K562 (cell line): ENCODE data around the gene RDH13. TPM values are rescaled to one million over a fixed set of nuclear protein-coding genes. Genes with fewer than 3 reads are reported as not detected.
A peak's percentile ranks its signal among the peaks of the same experiment; 100 is the strongest.

Experiments
- ATF1 ChIP-seq, 2 experiments: fragments of 450-650 bp in 1 of 2; IDR thresholded peaks; 2 replicates each; pipeline ENCODE4 v1.6.1; 2016; ENCODE audit warnings: missing compliant biosample characterization in 1 of 2, missing genetic modification characterization in 1 of 2
- CBFB ChIP-seq: sonication (generic); formaldehyde crosslinking; IDR thresholded peaks from 2 replicates; pipeline ENCODE4 v1.4.0; 2020; ENCODE audit warnings: mild to moderate bottlenecking, missing genetic modification reagents
- DNMT1 ChIP-seq: fragments of 450-650 bp; IDR thresholded peaks from 2 replicates; pipeline ENCODE4 v1.6.1; 2016; ENCODE audit warnings: antibody characterized with exemption, mild to moderate bottlenecking
- E2F4 ChIP-seq: sonication (generic); formaldehyde crosslinking; IDR thresholded peaks from 2 replicates; pipeline ENCODE4 v1.8.0; 2022; ENCODE audit warnings: mild to moderate bottlenecking, low read depth, missing genetic modification reagents
- ELF4 ChIP-seq: fragments of 450-650 bp; formaldehyde crosslinking; IDR thresholded peaks from 2 replicates; pipeline ENCODE4 v1.4.0; 2022; ENCODE audit warnings: missing genetic modification characterization
- LEF1 ChIP-seq: fragments of 450-650 bp; IDR thresholded peaks from 2 replicates; pipeline ENCODE4 v1.6.1; 2016; ENCODE audit warnings: mild to moderate bottlenecking
- RFX7 ChIP-seq: fragments of 250-450 bp; sonication (Bioruptor Pico); IDR thresholded peaks from 2 replicates; pipeline ENCODE4 v1.5.1; 2021; ENCODE audit warnings: mild to moderate bottlenecking
- SOX6 ChIP-seq: fragments of 450-650 bp; IDR thresholded peaks from 2 replicates; pipeline ENCODE4 v1.6.1; 2014; ENCODE audit warnings: mild to moderate bottlenecking
- ZNF140 ChIP-seq: fragments of 250-450 bp; sonication (Bioruptor Pico); IDR thresholded peaks from 2 replicates; pipeline ENCODE4 v1.8.0; 2021; ENCODE audit warnings: moderate library complexity, mild to moderate bottlenecking, inconsistent platforms
- ZNF318 ChIP-seq, 2 experiments: fragments of 450-650 bp; IDR thresholded peaks; 2 replicates each; pipeline ENCODE4 v1.6.1; 2016; ENCODE audit warnings: mild to moderate bottlenecking in 2 of 2, borderline replicate concordance in 1 of 2, low read depth in 1 of 2, moderate library complexity in 1 of 2
- ZNF764 ChIP-seq: fragments of 250-450 bp; sonication (Bioruptor Pico); IDR thresholded peaks from 2 replicates; pipeline ENCODE4 v1.4.0; 2020; ENCODE audit warnings: low read depth, mild to moderate bottlenecking, moderate library complexity
- ZNF780A ChIP-seq: fragments of 250-450 bp; sonication (Bioruptor Pico); IDR thresholded peaks from 2 replicates; pipeline ENCODE4 v1.5.0; 2021; ENCODE audit warnings: mild to moderate bottlenecking
- polyA plus RNA-seq, 8 experiments: library from polyadenylated mRNA; depleted of rRNA in 4 of 8; stranded (reverse) in 5 of 8; unstranded in 3 of 8; fragments of >200 nt; fragmentation: Nextera tagmentation in 2 of 8; fragmentation: Illumina TruSeq in 1 of 8; extraction: Ambion mirVana in 2 of 8; extraction: Trizol in 1 of 8; gene quantifications; 2 replicates each; pipeline versions ENCODE4 v1.2.1 to v1.2.3, GENCODE V29; 2011 to 2014; ENCODE audit warnings: inconsistent platforms in 1 of 8, missing spikeins in 1 of 8
- total RNA-seq, 7 experiments: library from RNA; depleted of rRNA in 6 of 7; stranded (reverse); fragments of >200 nt in 6 of 7; fragmentation: Illumina TruSeq in 2 of 7; extraction: Trizol in 2 of 7; gene quantifications; 2 replicates each; pipeline versions ENCODE4 v1.2.1 to v1.2.3, GENCODE V29; 2011 to 2021; ENCODE audit warnings: low replicate concordance in 1 of 7
- TF ChIP-seq, protein P1 (sequence below), 3 experiments: IDR thresholded peaks in 2 of 3; conservative IDR thresholded peaks in 1 of 3; 2 replicates each; pipeline ENCODE4 v1.5.1; 2011 to 2012; ENCODE audit warnings: low read length in 3 of 3, mild to moderate bottlenecking in 3 of 3, control low read depth in 2 of 3, improper control_type of control experiment in 1 of 3, inconsistent platforms in 1 of 3, low read depth in 1 of 3, mixed read lengths in 1 of 3, moderate library complexity in 1 of 3; ENCODE audit not compliant: insufficient read depth in 2 of 3
- TF ChIP-seq, protein P2 (sequence below): fragments of 200-800 bp; sonication (Bioruptor generic); IDR thresholded peaks from 2 replicates; pipeline ENCODE4 v1.6.1; 2017; ENCODE audit warnings: missing genetic modification characterization, missing compliant biosample characterization

Gene RDH13
- total and polyA plus RNA-seq, 9 of the 15 experiments (the other 6 are each of a cell fraction or from before 2014, with no cell fraction given), result 7.5 to 70.3 (median 39.5) TPM

- TF ChIP-seq, protein P1, sequence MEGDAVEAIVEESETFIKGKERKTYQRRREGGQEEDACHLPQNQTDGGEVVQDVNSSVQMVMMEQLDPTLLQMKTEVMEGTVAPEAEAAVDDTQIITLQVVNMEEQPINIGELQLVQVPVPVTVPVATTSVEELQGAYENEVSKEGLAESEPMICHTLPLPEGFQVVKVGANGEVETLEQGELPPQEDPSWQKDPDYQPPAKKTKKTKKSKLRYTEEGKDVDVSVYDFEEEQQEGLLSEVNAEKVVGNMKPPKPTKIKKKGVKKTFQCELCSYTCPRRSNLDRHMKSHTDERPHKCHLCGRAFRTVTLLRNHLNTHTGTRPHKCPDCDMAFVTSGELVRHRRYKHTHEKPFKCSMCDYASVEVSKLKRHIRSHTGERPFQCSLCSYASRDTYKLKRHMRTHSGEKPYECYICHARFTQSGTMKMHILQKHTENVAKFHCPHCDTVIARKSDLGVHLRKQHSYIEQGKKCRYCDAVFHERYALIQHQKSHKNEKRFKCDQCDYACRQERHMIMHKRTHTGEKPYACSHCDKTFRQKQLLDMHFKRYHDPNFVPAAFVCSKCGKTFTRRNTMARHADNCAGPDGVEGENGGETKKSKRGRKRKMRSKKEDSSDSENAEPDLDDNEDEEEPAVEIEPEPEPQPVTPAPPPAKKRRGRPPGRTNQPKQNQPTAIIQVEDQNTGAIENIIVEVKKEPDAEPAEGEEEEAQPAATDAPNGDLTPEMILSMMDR (IDR thresholded peaks at IDR 0.05 in 2 of 3, conservative IDR thresholded peaks at IDR 0.05 in 1 of 3; ENCODE audit: insufficient read depth in 2 of 3, low read depth in 1 of 3, low read length in 3 of 3), result peak; percentile 11 to 23 (median 16); a peak in 3 of 6 replicates
- TF ChIP-seq ZNF780A (CRISPR knock-in tag) (no peak), ZNF764 (CRISPR knock-in tag) (0 out of 2 replicates have a peak, but pooled peaks have one; percentile 44), ELF4 (CRISPR knock-in tag) (peak; percentile 79; the same call in 1 of the 2 replicates), E2F4 (CRISPR knock-in tag) (no peak), SOX6 (peak; percentile 24; the same call in 1 of the 2 replicates), RFX7 (CRISPR knock-in tag) (no peak), ZNF318 (IDR thresholded peaks at IDR 0.05; ENCODE audit: borderline replicate concordance in 1 of 2, low read depth in 1 of 2) (no peak), LEF1 (no peak), CBFB (no peak), DNMT1 (no peak), ZNF140 (CRISPR knock-in tag) (no peak), ATF1 (CRISPR knock-in tag; IDR thresholded peaks at IDR 0.05) (no peak), ATF1 (tag; IDR thresholded peaks at IDR 0.05) (peak; percentile 41)
- TF ChIP-seq, protein P2, sequence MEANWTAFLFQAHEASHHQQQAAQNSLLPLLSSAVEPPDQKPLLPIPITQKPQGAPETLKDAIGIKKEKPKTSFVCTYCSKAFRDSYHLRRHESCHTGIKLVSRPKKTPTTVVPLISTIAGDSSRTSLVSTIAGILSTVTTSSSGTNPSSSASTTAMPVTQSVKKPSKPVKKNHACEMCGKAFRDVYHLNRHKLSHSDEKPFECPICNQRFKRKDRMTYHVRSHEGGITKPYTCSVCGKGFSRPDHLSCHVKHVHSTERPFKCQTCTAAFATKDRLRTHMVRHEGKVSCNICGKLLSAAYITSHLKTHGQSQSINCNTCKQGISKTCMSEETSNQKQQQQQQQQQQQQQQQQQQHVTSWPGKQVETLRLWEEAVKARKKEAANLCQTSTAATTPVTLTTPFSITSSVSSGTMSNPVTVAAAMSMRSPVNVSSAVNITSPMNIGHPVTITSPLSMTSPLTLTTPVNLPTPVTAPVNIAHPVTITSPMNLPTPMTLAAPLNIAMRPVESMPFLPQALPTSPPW (CRISPR knock-in tag), result peak; percentile 66
These were observed 18.2 kb upstream of the RDH13 start (continued) for GRCh38 chr19:55080968-55081769.
